Lung (tissue), 12 donors: Measurements from ENCODE around the gene CHTF8. TPM values are rescaled to one million over a fixed set of nuclear protein-coding genes. Genes with fewer than 3 reads are reported as not detected.

Source experiments
- ATAC-seq: fragments of 200-7000 bp; cut with Tn5 transposase; one replicate; pipeline ENCODE4 v1.9.1; 2020; ENCODE audit warnings: moderate number of reproducible peaks; ENCODE audit not compliant: insufficient read depth, low FRiP score
- DNase-seq, 3 donors: peaks; one replicate each; pipeline ENCODE4 v3.0.0-alpha.2; 2013 to 2017
- H3K27ac ChIP-seq, 2 donors: one replicate each; pipeline ENCODE4 v1.5.1; 2013; ENCODE audit warnings: mild to moderate bottlenecking in 2 of 2, moderate library complexity in 2 of 2, control low read depth in 1 of 2, inconsistent platforms in 1 of 2, low read depth in 1 of 2, low read length in 1 of 2
- H3K27me3 ChIP-seq, 3 donors: one replicate each; pipeline ENCODE4 v1.5.1; 2013; ENCODE audit warnings: low read length in 2 of 3; ENCODE audit not compliant: control insufficient read depth in 3 of 3, insufficient read depth in 3 of 3
- H3K36me3 ChIP-seq, 4 donors: one replicate each; pipeline ENCODE4 v1.5.1; 2013; ENCODE audit warnings: low read length in 4 of 4, mild to moderate bottlenecking in 1 of 4, moderate library complexity in 1 of 4; ENCODE audit not compliant: control insufficient read depth in 4 of 4, insufficient read depth in 4 of 4
- H3K4me1 ChIP-seq, 5 donors: one replicate each; pipeline ENCODE4 v1.5.1; 2013; ENCODE audit warnings: low read length in 5 of 5, mild to moderate bottlenecking in 2 of 5, moderate library complexity in 1 of 5; ENCODE audit not compliant: control insufficient read depth in 5 of 5, insufficient read depth in 5 of 5
- H3K4me3 ChIP-seq: one replicate; pipeline ENCODE4 v1.5.1; 2013; ENCODE audit warnings: mild to moderate bottlenecking, control low read depth, moderate library complexity
- H3K9ac ChIP-seq, 2 donors: one replicate each; pipeline ENCODE4 v1.5.1; 2013; ENCODE audit warnings: low read length in 2 of 2, control low read depth in 1 of 2; ENCODE audit not compliant: insufficient read depth in 1 of 2
- H3K9me3 ChIP-seq, 4 donors: one replicate each; pipeline ENCODE4 v1.5.1; 2013; ENCODE audit warnings: low read length in 3 of 4, mild to moderate bottlenecking in 1 of 4, moderate library complexity in 1 of 4; ENCODE audit not compliant: control insufficient read depth in 4 of 4, insufficient read depth in 3 of 4
- WGBS, 2 donors: extraction: QIAGEN DNeasy Blood & Tissue Kit; methylation state at CpG; one replicate each; pipeline ENCODE4 v1.1.7; 2013; 5-methylcytosine and 5-hydroxymethylcytosine counted together
- polyA plus RNA-seq, 2 donors: library from polyadenylated mRNA; stranded (reverse); fragments of 200-250 nt; gene quantifications; one replicate each; pipeline ENCODE4 v1.2.1, GENCODE V29; 2013
- total RNA-seq, 2 donors: library from RNA; depleted of rRNA in 1 of 2; stranded (reverse); fragments of >200 nt in 1 of 2; gene quantifications; one replicate each; pipeline ENCODE4 v1.2.1, GENCODE V29; 2014 to 2021
- TF ChIP-seq, protein P1 (sequence below): IDR thresholded peaks from 2 replicates; pipeline ENCODE4 v1.5.1; 2012; ENCODE audit warnings: mild to moderate bottlenecking; ENCODE audit errors: control extremely low read depth, extremely low read depth
- donor health status: control.
- donor health status: control.
- donor health status: Bipolar disorder and iron deficiency.
- donor health status: healthy.
- donor health status: DM: yes; HTN: yes; CAD: no.

The CHTF8 gene
- total and polyA plus RNA-seq, 4 donors, result 26.0 to 101 (median 81.5) TPM

DNA sequence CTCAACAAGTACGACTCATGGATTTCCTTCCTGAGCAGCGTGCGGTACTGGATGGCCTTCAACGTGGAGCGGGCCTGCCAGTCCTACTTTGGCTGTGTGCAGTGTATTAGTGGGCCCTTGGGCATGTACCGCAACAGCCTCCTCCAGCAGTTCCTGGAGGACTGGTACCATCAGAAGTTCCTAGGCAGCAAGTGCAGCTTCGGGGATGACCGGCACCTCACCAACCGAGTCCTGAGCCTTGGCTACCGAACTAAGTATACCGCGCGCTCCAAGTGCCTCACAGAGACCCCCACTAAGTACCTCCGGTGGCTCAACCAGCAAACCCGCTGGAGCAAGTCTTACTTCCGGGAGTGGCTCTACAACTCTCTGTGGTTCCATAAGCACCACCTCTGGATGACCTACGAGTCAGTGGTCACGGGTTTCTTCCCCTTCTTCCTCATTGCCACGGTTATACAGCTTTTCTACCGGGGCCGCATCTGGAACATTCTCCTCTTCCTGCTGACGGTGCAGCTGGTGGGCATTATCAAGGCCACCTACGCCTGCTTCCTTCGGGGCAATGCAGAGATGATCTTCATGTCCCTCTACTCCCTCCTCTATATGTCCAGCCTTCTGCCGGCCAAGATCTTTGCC, 17.9 kb downstream of the CHTF8 start:
- Histone ChIP-seq H3K4me3 (no peak overlapping the region), H3K9ac (no peak overlapping the region), H3K36me3 (peaks cover 0 to 40% (median 28%) of the 10 kb centered on the region in 4 donors), H3K27me3 (no peaks in the 10 kb centered on the region), H3K27ac (no peak overlapping the region), H3K9me3 (no peaks in the 10 kb centered on the region), H3K4me1 (peaks cover 0 to 4% (median 0%) of the 10 kb centered on the region in 5 donors)
- ATAC-seq (no peak), DNase-seq (no peak)
- TF ChIP-seq, protein P1, sequence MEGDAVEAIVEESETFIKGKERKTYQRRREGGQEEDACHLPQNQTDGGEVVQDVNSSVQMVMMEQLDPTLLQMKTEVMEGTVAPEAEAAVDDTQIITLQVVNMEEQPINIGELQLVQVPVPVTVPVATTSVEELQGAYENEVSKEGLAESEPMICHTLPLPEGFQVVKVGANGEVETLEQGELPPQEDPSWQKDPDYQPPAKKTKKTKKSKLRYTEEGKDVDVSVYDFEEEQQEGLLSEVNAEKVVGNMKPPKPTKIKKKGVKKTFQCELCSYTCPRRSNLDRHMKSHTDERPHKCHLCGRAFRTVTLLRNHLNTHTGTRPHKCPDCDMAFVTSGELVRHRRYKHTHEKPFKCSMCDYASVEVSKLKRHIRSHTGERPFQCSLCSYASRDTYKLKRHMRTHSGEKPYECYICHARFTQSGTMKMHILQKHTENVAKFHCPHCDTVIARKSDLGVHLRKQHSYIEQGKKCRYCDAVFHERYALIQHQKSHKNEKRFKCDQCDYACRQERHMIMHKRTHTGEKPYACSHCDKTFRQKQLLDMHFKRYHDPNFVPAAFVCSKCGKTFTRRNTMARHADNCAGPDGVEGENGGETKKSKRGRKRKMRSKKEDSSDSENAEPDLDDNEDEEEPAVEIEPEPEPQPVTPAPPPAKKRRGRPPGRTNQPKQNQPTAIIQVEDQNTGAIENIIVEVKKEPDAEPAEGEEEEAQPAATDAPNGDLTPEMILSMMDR, result no peak
- 84 to 86% methylated on average over 25 of the region's 25 CpGs for WGBS, 2 donors

DNA sequence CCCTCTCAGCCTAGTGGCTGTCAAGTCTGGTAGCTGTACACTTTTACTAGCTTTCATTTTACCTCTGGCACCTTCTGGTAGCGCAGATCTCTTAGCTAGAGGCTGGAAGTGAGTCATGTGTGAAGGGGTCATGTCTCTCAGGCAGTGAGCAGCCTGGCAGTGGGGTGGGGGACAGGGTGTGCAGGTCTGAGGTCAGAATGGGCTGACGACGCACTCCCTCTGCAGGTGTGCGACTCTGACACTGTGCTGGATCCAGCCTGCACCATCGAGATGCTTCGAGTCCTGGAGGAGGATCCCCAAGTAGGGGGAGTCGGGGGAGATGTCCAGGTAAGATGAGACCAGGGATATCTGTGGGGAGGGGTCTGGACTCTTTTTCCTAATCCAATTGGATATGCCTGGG, 19.2 kb downstream of the CHTF8 start:
- Histone ChIP-seq H3K9me3 (no peaks in the 10 kb centered on the region), H3K27me3 (peaks cover 0 to 9% (median 2%) of the 10 kb centered on the region in 3 donors), H3K4me3 (no peak overlapping the region), H3K4me1 (peaks cover 0 to 9% (median 0%) of the 10 kb centered on the region in 5 donors), H3K27ac (no peak overlapping the region), H3K36me3 (peaks cover 0 to 33% (median 21%) of the 10 kb centered on the region in 4 donors), H3K9ac (no peak overlapping the region)
- ATAC-seq, result no peak
- 85 to 92% methylated on average over 7 of the region's 7 CpGs for WGBS, 2 donors
- DNase-seq, result no peak
- TF ChIP-seq, protein P1, result no peak

DNA sequence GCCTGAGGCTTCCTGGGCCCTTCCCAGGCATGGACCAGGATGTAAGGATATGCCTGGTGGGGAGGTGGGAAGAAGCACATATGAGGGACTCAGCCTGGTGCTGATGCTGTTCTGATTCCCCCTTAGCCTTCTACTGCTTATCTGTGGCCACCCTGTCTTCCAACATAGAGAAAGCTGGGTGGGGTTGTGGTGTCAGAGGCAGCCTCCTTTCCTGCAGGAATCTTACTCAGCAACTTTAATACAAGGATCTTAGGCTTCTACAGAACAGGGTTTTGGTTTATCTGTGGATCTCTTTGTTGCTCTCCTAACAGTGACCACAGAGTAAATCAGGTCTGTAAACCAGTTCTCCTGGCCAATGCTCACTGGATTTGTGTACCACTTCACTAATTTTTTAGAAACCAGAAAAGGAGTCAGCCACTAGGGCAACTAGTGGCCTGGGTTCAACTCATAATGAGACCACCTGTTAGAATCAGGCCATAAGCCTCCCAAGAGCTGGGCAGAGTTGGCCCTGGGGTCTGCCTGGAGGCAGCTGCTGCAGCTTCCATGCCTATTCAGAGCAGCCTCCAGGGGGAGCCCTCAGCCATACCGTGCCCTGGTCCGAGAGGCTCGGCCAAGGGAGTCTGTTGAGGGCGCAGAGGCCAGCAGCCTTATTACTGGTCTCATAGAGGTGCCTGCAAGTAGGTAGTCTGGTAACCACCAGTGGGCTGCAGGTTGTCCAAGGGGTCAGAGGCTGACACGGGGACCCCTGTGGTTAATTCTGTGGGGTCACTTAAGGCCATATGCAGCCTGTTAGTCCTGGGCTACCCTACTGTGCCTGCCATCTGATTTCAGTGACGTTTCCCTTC, 19.9 kb downstream of the CHTF8 start:
- WGBS, 2 donors, result 45 to 51% methylated on average over 6 of the region's 6 CpGs
- peaks cover 0 to 33% (median 20%) of the 10 kb centered on the region in 4 donors for H3K36me3 ChIP-seq
- TF ChIP-seq, protein P1, result no peak

More for the DNA sequence above, 19.9 kb downstream of the CHTF8 start:
- Histone ChIP-seq H3K27ac (no peak overlapping the region), H3K4me1 (peaks cover 0 to 16% (median under 1%) of the 10 kb centered on the region in 5 donors), H3K27me3 (peaks cover 0 to 16% (median 8%) of the 10 kb centered on the region in 3 donors), H3K9me3 (no peaks in the 10 kb centered on the region), H3K9ac (no peak overlapping the region), H3K4me3 (no peak overlapping the region)
- peak; percentile 55 for ATAC-seq
- DNase-seq, result peak in 1 of 3 donors; percentile 50
